Measurements from ENCODE around the gene HLA-DQA2. TPM values are rescaled to one million over a fixed set of nuclear protein-coding genes. Genes with fewer than 3 reads are reported as not detected.
"Not testable (repeated sequence)": the region's sequence is repeated elsewhere in the genome, so short reads cannot be mapped to it uniquely, and the experiment has no call there.

Gene HLA-DQA2
- total RNA-seq, 8 experiments from 2014 or later: 0.14 TPM; not detected in 7

- no peak for ATAC-seq (replicated peaks in 6 of 8)
- H3K4me1 ChIP-seq (replicated peaks in 1 of 2): no peaks in the 10 kb centered on the region
- 0 to 61% (median 35%) methylated on average over 1 to 5 of the region's 5 CpGs; no CpG with 5 or more reads in 4 of the 10 experiments for WGBS, 10 experiments
- in situ Hi-C loops (cut with MboI; ENCODE audit: low pct_unique_long_range_greater_than_20kb in 2 of 9, low sequenced_read_pairs in 9 of 9, unreplicated experiment in 9 of 9): no loop called here
- H3K4me3 ChIP-seq: no peak overlapping the region
- no peak overlapping the region for H3K27ac ChIP-seq
These were observed 3.6 kb downstream of the HLA-DQA2 start for GRCh38 chr6:32744776-32745175.

GRCh38 chr6:32745649-32746048 lies 4.5 kb downstream of the HLA-DQA2 start:
- WGBS, 10 experiments: 50 to 67% (median 50%) methylated on average over 1 of the region's 1 CpG; no CpG with 5 or more reads in 7 of the 10 experiments
- ATAC-seq (replicated peaks in 6 of 8); H3K27ac ChIP-seq; in situ Hi-C loops (cut with MboI; ENCODE audit: low pct_unique_long_range_greater_than_20kb in 2 of 9, low sequenced_read_pairs in 9 of 9, unreplicated experiment in 9 of 9); H3K4me3 ChIP-seq; H3K4me1 ChIP-seq (replicated peaks in 1 of 2): not testable (repeated sequence)

- H3K4me1 ChIP-seq (replicated peaks in 1 of 2): no peaks in the 10 kb centered on the region
- H3K27ac ChIP-seq: no peak overlapping the region
- ATAC-seq (replicated peaks in 6 of 8): peak in 2 of 8 experiments; percentile 91 to 98
- in situ Hi-C loops (cut with MboI; ENCODE audit: low pct_unique_long_range_greater_than_20kb in 2 of 9, low sequenced_read_pairs in 9 of 9, unreplicated experiment in 9 of 9): no loop called here
- H3K4me3 ChIP-seq: no peak overlapping the region
- WGBS, 10 experiments: 13 to 100% (median 37%) methylated on average over 1 to 8 of the region's 8 CpGs; no CpG with 5 or more reads in 1 of the 10 experiments
These were observed 11.4 kb downstream of the HLA-DQA2 start for GRCh38 chr6:32752580-32752979.

GRCh38 chr6:32759669-32760068 lies 18.5 kb downstream of the HLA-DQA2 start:
- in situ Hi-C loops (cut with MboI; ENCODE audit: low pct_unique_long_range_greater_than_20kb in 2 of 9, low sequenced_read_pairs in 9 of 9, unreplicated experiment in 9 of 9): no loop called here
- 0 to 100% (median 73%) methylated on average over 1 of the region's 1 CpG; no CpG with 5 or more reads in 1 of the 10 experiments for WGBS, 10 experiments

GRCh38 chr6:32761072-32761471 lies 19.9 kb downstream of the HLA-DQA2 start:
- Histone ChIP-seq H3K4me3 (no peak overlapping the region), H3K4me1 (replicated peaks in 1 of 2) (no peaks in the 10 kb centered on the region), H3K27ac (no peak overlapping the region)
- ATAC-seq (replicated peaks in 6 of 8): no peak
- in situ Hi-C loops (cut with MboI; ENCODE audit: low pct_unique_long_range_greater_than_20kb in 2 of 9, low sequenced_read_pairs in 9 of 9, unreplicated experiment in 9 of 9): no loop called here
- WGBS, 10 experiments: 37 to 100% (median 80%) methylated on average over 1 to 12 of the region's 16 CpGs; no CpG with 5 or more reads in 1 of the 10 experiments

More at GRCh38 chr6:32759669-32760068, 18.5 kb downstream of the HLA-DQA2 start:
- Histone ChIP-seq H3K27ac (no peak overlapping the region), H3K4me3 (no peak overlapping the region), H3K4me1 (replicated peaks in 1 of 2) (no peaks in the 10 kb centered on the region)
- ATAC-seq (replicated peaks in 6 of 8): no peak

GRCh38 chr6:32761548-32761947 lies 20.4 kb downstream of the HLA-DQA2 start:
- in situ Hi-C loops (cut with MboI; ENCODE audit: low pct_unique_long_range_greater_than_20kb in 2 of 9, low sequenced_read_pairs in 9 of 9, unreplicated experiment in 9 of 9): no loop called here
- WGBS, 10 experiments: 0 to 100% (median 94%) methylated on average over 1 to 16 of the region's 40 CpGs; no CpG with 5 or more reads in 6 of the 10 experiments

GRCh38 chr6:32763421-32763820 lies 22.2 kb downstream of the HLA-DQA2 start, which contains the start of gene HLA-DQB2:
Gene HLA-DQB2 (minus strand): TSS chr6:32763532. CDS start chr6:32763470, 62 bp downstream.
- Histone ChIP-seq H3K4me3 (no peak within 1 kb of the TSS), H3K27ac (no peak within 1 kb of the TSS), H3K4me1 (replicated peaks in 1 of 2) (no peaks in the 10 kb centered on the region)
- in situ Hi-C loops (cut with MboI; ENCODE audit: low pct_unique_long_range_greater_than_20kb in 2 of 9, low sequenced_read_pairs in 9 of 9, unreplicated experiment in 9 of 9): no loop called here
- no peak for ATAC-seq (replicated peaks in 6 of 8)
- WGBS, 10 experiments: 0 to 60% (median 24%) methylated on average over 1 to 3 of the region's 4 CpGs; no CpG with 5 or more reads in 2 of the 10 experiments

More at GRCh38 chr6:32761548-32761947, 20.4 kb downstream of the HLA-DQA2 start:
- Histone ChIP-seq H3K27ac (no peak overlapping the region), H3K4me1 (replicated peaks in 1 of 2) (no peaks in the 10 kb centered on the region), H3K4me3 (no peak overlapping the region)
- ATAC-seq (replicated peaks in 6 of 8): no peak

GRCh38 chr6:32764048-32764447 lies 22.9 kb downstream of the HLA-DQA2 start:
- in situ Hi-C loops (cut with MboI; ENCODE audit: low pct_unique_long_range_greater_than_20kb in 2 of 9, low sequenced_read_pairs in 9 of 9, unreplicated experiment in 9 of 9): no loop called here
- no peak for ATAC-seq (replicated peaks in 6 of 8)
- WGBS, 10 experiments: 0 to 33% (median 8%) methylated on average over 1 of the region's 1 CpG; no CpG with 5 or more reads in 2 of the 10 experiments

GRCh38 chr6:32772656-32773055 lies 31.5 kb downstream of the HLA-DQA2 start:
- Histone ChIP-seq H3K27ac (no peak overlapping the region), H3K4me1 (replicated peaks in 1 of 2) (no peaks in the 10 kb centered on the region), H3K4me3 (no peak overlapping the region)
- ATAC-seq (replicated peaks in 6 of 8): no peak
- 0 to 100% (median 35%) methylated on average over 1 of the region's 1 CpG for WGBS, 10 experiments
- in situ Hi-C loops (cut with MboI; ENCODE audit: low pct_unique_long_range_greater_than_20kb in 2 of 9, low sequenced_read_pairs in 9 of 9, unreplicated experiment in 9 of 9): no loop called here

More at GRCh38 chr6:32764048-32764447, 22.9 kb downstream of the HLA-DQA2 start:
- no peak overlapping the region for H3K4me3 ChIP-seq
- no peak overlapping the region for H3K27ac ChIP-seq
- H3K4me1 ChIP-seq (replicated peaks in 1 of 2): no peaks in the 10 kb centered on the region

- Histone ChIP-seq H3K27ac (no peak overlapping the region), H3K4me1 (replicated peaks in 1 of 2) (no peaks in the 10 kb centered on the region), H3K4me3 (no peak overlapping the region)
- in situ Hi-C loops (cut with MboI; ENCODE audit: low pct_unique_long_range_greater_than_20kb in 2 of 9, low sequenced_read_pairs in 9 of 9, unreplicated experiment in 9 of 9): no loop called here
- peak in 3 of 8 experiments; percentile 61 to 98 (median 97) for ATAC-seq (replicated peaks in 6 of 8)
- WGBS, 10 experiments: 0 to 75% (median 48%) methylated on average over 1 of the region's 1 CpG; no CpG with 5 or more reads in 4 of the 10 experiments
These were observed 33.2 kb downstream of the HLA-DQA2 start for GRCh38 chr6:32774426-32774825.

- H3K4me1 ChIP-seq (replicated peaks in 1 of 2): no peaks in the 10 kb centered on the region
- in situ Hi-C loops (cut with MboI; ENCODE audit: low pct_unique_long_range_greater_than_20kb in 2 of 9, low sequenced_read_pairs in 9 of 9, unreplicated experiment in 9 of 9): loop anchor here in 5 of 9 experiments (25.0 kb wide), 3 partner anchors 338 to 538 kb away; partner anchors contain the start of genes BTNL2 (in 3 of the 5) and HLA-DRA (in 1 of the 5)
- H3K4me3 ChIP-seq: no peak overlapping the region
- no peak overlapping the region for H3K27ac ChIP-seq
- ATAC-seq (replicated peaks in 6 of 8): peak in 1 of 8 experiments; percentile 31
- 9 to 50% (median 33%) methylated on average over 1 of the region's 1 CpG; no CpG with 5 or more reads in 4 of the 10 experiments for WGBS, 10 experiments
These were observed 33.9 kb downstream of the HLA-DQA2 start for GRCh38 chr6:32775071-32775470.

GRCh38 chr6:32779036-32779435 lies 37.8 kb downstream of the HLA-DQA2 start:
- in situ Hi-C loops (cut with MboI; ENCODE audit: low pct_unique_long_range_greater_than_20kb in 2 of 9, low sequenced_read_pairs in 9 of 9, unreplicated experiment in 9 of 9): loop anchor here in 5 of 9 experiments (25.0 kb wide), 3 partner anchors 342 to 542 kb away; partner anchors contain the start of genes BTNL2 (in 3 of the 5) and HLA-DRA (in 1 of the 5)
- H3K27ac ChIP-seq: no peak overlapping the region
- no peaks in the 10 kb centered on the region for H3K4me1 ChIP-seq (replicated peaks in 1 of 2)
- no peak for ATAC-seq (replicated peaks in 6 of 8)
- H3K4me3 ChIP-seq: no peak overlapping the region

GRCh38 chr6:32782923-32783322 lies 41.7 kb downstream of the HLA-DQA2 start:
- not testable (repeated sequence) for H3K27ac ChIP-seq; H3K4me1 ChIP-seq (replicated peaks in 1 of 2); H3K4me3 ChIP-seq; ATAC-seq (replicated peaks in 6 of 8)
- in situ Hi-C loops (cut with MboI; ENCODE audit: low pct_unique_long_range_greater_than_20kb in 2 of 9, low sequenced_read_pairs in 9 of 9, unreplicated experiment in 9 of 9): loop anchor here in 5 of 9 experiments (25.0 kb wide), 3 partner anchors 346 to 546 kb away; partner anchors contain the start of genes BTNL2 (in 3 of the 5) and HLA-DRA (in 1 of the 5)
